ENCODE measurements around the gene PPP1R3G. TPM values are rescaled to one million over a fixed set of nuclear protein-coding genes. Genes with fewer than 3 reads are reported as not detected.

PPP1R3G gene
- total RNA-seq, 1 experiment from 2014 or later = 0.15 TPM

GRCh38 chr6:5086294-5086890, 1.3 kb downstream of the PPP1R3G start:
- CTCF ChIA-PET = interaction anchor here (1.0 to 2.6 kb wide), 7 partner anchors 11 to 293 kb away, joined by 3 to 17 read pairs (median 6); no protein-coding TSS in a partner anchor
- TF ChIP-seq NR3C1 (CRISPR knock-in tag; conservative IDR thresholded peaks at IDR 0.05; ENCODE audit: low read depth) = no peak
- TF ChIP-seq SOX15 (CRISPR knock-in tag; IDR thresholded peaks at IDR 0.05) = no peak
- TF ChIP-seq NFATC4 (CRISPR knock-in tag; IDR thresholded peaks at IDR 0.05) = no peak
- TF ChIP-seq MYBL2 (CRISPR knock-in tag; IDR thresholded peaks at IDR 0.05) = 0 out of 2 replicates have a peak, but pooled peaks have one; percentile 8
- TF ChIP-seq IRF1 (CRISPR knock-in tag; IDR thresholded peaks at IDR 0.05) = no peak
- TF ChIP-seq ZMAT4 (CRISPR knock-in tag; IDR thresholded peaks at IDR 0.05) = no peak
- TF ChIP-seq TCF7 (CRISPR knock-in tag; IDR thresholded peaks at IDR 0.05; ENCODE audit: low read depth) = 0 out of 2 replicates have a peak, but pooled peaks have one; percentile 11
- TF ChIP-seq MLX (CRISPR knock-in tag; IDR thresholded peaks at IDR 0.05) = no peak
- TF ChIP-seq CREM (CRISPR knock-in tag; IDR thresholded peaks at IDR 0.05) = no peak
- TF ChIP-seq PRDM15 (CRISPR knock-in tag; IDR thresholded peaks at IDR 0.05) = no peak
- TF ChIP-seq USF1 (CRISPR knock-in tag; IDR thresholded peaks at IDR 0.05) = no peak
- TF ChIP-seq IRF2 (CRISPR knock-in tag; IDR thresholded peaks at IDR 0.05; ENCODE audit: borderline replicate concordance, low read depth) = no peak
- TF ChIP-seq ZNF263 (CRISPR knock-in tag; IDR thresholded peaks at IDR 0.05; ENCODE audit: low read depth) = no peak
- no peak for TF ChIP-seq ZNF121 (CRISPR knock-in tag; IDR thresholded peaks at IDR 0.05)
- no peak for TF ChIP-seq AFF4 (CRISPR knock-in tag; IDR thresholded peaks at IDR 0.05; ENCODE audit: borderline replicate concordance)
- no peak for TF ChIP-seq GTF2I (CRISPR knock-in tag; conservative IDR thresholded peaks at IDR 0.05)
- no peak for TF ChIP-seq KAT7 (CRISPR knock-in tag; IDR thresholded peaks at IDR 0.05; ENCODE audit: borderline replicate concordance)
- TF ChIP-seq ESRRA (CRISPR knock-in tag; IDR thresholded peaks at IDR 0.05; ENCODE audit: borderline replicate concordance) = 0 out of 2 replicates have a peak, but pooled peaks have one; percentile 4
- TF ChIP-seq TEAD1 (CRISPR knock-in tag; IDR thresholded peaks at IDR 0.05) = no peak; the same call in 1 of the 2 replicates
- no peak for TF ChIP-seq SP1 (CRISPR knock-in tag; conservative IDR thresholded peaks at IDR 0.05)
- TF ChIP-seq ZNF671 (CRISPR knock-in tag; IDR thresholded peaks at IDR 0.05) = no peak
- no peak for TF ChIP-seq CDX4 (CRISPR knock-in tag; IDR thresholded peaks at IDR 0.05; ENCODE audit: borderline replicate concordance)
- no peak for TF ChIP-seq HMGA2 (CRISPR knock-in tag; IDR thresholded peaks at IDR 0.05)

More at GRCh38 chr6:5086294-5086890, 1.3 kb downstream of the PPP1R3G start:
- Mint-ChIP-seq H3K27me3 (ENCODE audit: low read depth) (peaks cover 74% of the 10 kb centered on the region), H3K4me3 (peak overlapping the region; percentile 47), H3K36me3 (no peaks in the 10 kb centered on the region), H3K27ac (no peak overlapping the region), H3K4me1 (peaks cover 11% of the 10 kb centered on the region), H3K9me3 (no peaks in the 10 kb centered on the region)
- peak; percentile 55 for DNase-seq (ENCODE audit: low spot score)
- POLR2A ChIA-PET = no interaction called here
- peak; percentile 17 for ATAC-seq
